Breast epithelium (tissue), 4 donors: ENCODE measurements around the gene FLG2. TPM values are rescaled to one million over a fixed set of nuclear protein-coding genes. Genes with fewer than 3 reads are reported as not detected.

Experiments
- DNase-seq, 2 donors: peaks; one replicate each; pipeline ENCODE4 v3.0.0-alpha.2; 2019; ENCODE audit warnings: low spot score in 2 of 2
- H3K27ac ChIP-seq, 2 donors: fragments of 200-600 bp; sonication (generic) in 1 of 2; one replicate each; pipeline ENCODE4 v1.5.1; 2016 to 2019; ENCODE audit warnings: mild to moderate bottlenecking in 1 of 2
- H3K27me3 ChIP-seq, 2 donors: fragments of 200-600 bp; sonication (generic) in 1 of 2; one replicate each; pipeline versions ENCODE4 v1.5.1 to v1.6.0; 2017 to 2019; ENCODE audit warnings: control low read depth in 1 of 2, mild to moderate bottlenecking in 1 of 2
- H3K36me3 ChIP-seq: fragments of 200-600 bp; one replicate; pipeline ENCODE4 v1.5.1; 2019
- H3K4me1 ChIP-seq, 2 donors: fragments of 200-600 bp; sonication (generic); one replicate each; pipeline ENCODE4 v1.5.1; 2016 to 2019; ENCODE audit warnings: control low read depth in 1 of 2
- H3K4me3 ChIP-seq, 3 donors: fragments of 200-600 bp; sonication (generic); 1 replicate in 2 of 3; 2 replicates in 1 of 3; pipeline ENCODE4 v1.5.1; 2016 to 2019; ENCODE audit warnings: mild to moderate bottlenecking in 3 of 3, moderate library complexity in 2 of 3
- H3K9me3 ChIP-seq, 2 donors: fragments of 200-600 bp; sonication (generic) in 1 of 2; one replicate each; pipeline ENCODE4 v1.5.1; 2016 to 2019; ENCODE audit warnings: control low read depth in 1 of 2
- CTCF ChIP-seq, 3 donors: fragments of 450-650 bp; IDR thresholded peaks; one replicate each; pipeline ENCODE4 v1.5.1; 2016 to 2017; ENCODE audit warnings: antibody characterized with exemption in 3 of 3, mild to moderate bottlenecking in 3 of 3, moderate library complexity in 3 of 3
- POLR2A ChIP-seq: fragments of 450-650 bp; IDR thresholded peaks from one replicate; pipeline ENCODE4 v1.6.1; 2016; ENCODE audit warnings: antibody characterized with exemption, mild to moderate bottlenecking, moderate library complexity
- POLR2AphosphoS5 ChIP-seq, 3 donors: sonication (generic); formaldehyde crosslinking; IDR thresholded peaks; one replicate each; pipeline ENCODE4 v1.6.1; 2017; ENCODE audit warnings: antibody characterized with exemption in 3 of 3
- intact Hi-C: fragments of 100-400 bp; cut with DNase I; formaldehyde crosslinking; loops from one replicate; pipeline ENCODE4 v1.15.1; 2023; ENCODE audit warnings: low total_unique reads
- total RNA-seq, 3 donors: library from RNA; depleted of rRNA; stranded (reverse); fragments of >200 nt; gene quantifications; one replicate each; pipeline ENCODE4 v1.1.0, GENCODE V29; 2016

Gene FLG2
- not detected for total RNA-seq

- H3K4me3 ChIP-seq, result no peak within 1 kb of the TSS
- intact Hi-C loops, result no loop called here
- no peaks in the 10 kb centered on the region for H3K4me1 ChIP-seq
- peaks cover 0 to under 1% of the 10 kb centered on the region in 2 donors for H3K9me3 ChIP-seq
- H3K36me3 ChIP-seq, result no peaks in the 10 kb centered on the region
- H3K27me3 ChIP-seq, result no peaks in the 10 kb centered on the region
- no peak for TF ChIP-seq POLR2AphosphoS5 (IDR thresholded peaks at IDR 0.05)
- no peak for TF ChIP-seq POLR2A
- no peak for TF ChIP-seq CTCF (IDR thresholded peaks at IDR 0.05)
- H3K27ac ChIP-seq, result no peak within 1 kb of the TSS
- DNase-seq, result no peak
Observed at GRCh38 chr1:152359906-152360305, at the start of gene FLG2. Gene FLG2 (minus strand): TSS chr1:152360006. CDS start chr1:152358884, 1,122 bp downstream.

DNA sequence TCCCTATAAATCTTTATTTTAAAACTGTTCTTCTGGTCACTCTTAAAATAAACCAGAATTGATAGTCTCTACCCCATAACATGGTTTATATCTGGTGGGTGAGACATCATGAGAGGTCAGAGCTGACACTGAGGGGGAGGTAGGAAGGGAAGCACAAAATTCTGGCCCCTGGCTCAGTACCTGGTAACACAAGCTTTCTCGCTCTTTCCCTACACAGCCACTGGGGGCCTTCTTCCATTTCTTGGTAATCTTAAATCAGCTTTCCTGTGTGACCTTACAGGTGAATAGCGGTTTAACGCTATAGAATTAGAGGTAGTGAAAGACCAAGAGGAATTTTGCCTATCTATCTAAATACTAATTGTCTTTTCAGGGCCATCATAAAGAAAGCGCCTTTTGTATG, 48.9 kb upstream of the FLG2 start:
- Histone ChIP-seq H3K4me3 (no peak overlapping the region), H3K4me1 (no peaks in the 10 kb centered on the region), H3K36me3 (no peaks in the 10 kb centered on the region), H3K9me3 (no peaks in the 10 kb centered on the region), H3K27me3 (no peaks in the 10 kb centered on the region), H3K27ac (no peak overlapping the region)
- TF ChIP-seq POLR2AphosphoS5 (IDR thresholded peaks at IDR 0.05) (no peak), POLR2A (no peak), CTCF (IDR thresholded peaks at IDR 0.05) (no peak)
- intact Hi-C loops, result no loop called here
- DNase-seq, result no peak

- no peaks in the 10 kb centered on the region for H3K9me3 ChIP-seq
- H3K4me1 ChIP-seq, result no peaks in the 10 kb centered on the region
- no peak overlapping the region for H3K4me3 ChIP-seq
- H3K27ac ChIP-seq, result no peak overlapping the region
- peaks cover 0 to 8% of the 10 kb centered on the region in 2 donors for H3K27me3 ChIP-seq
- intact Hi-C loops, result no loop called here
- TF ChIP-seq CTCF (IDR thresholded peaks at IDR 0.05) (peak in 2 of 3 donors; percentile 18 to 30), POLR2A (no peak), POLR2AphosphoS5 (IDR thresholded peaks at IDR 0.05) (no peak)
- no peaks in the 10 kb centered on the region for H3K36me3 ChIP-seq
- DNase-seq, result no peak
Observed at GRCh38 chr1:152398812-152399698, 39.2 kb upstream of the FLG2 start.

DNA sequence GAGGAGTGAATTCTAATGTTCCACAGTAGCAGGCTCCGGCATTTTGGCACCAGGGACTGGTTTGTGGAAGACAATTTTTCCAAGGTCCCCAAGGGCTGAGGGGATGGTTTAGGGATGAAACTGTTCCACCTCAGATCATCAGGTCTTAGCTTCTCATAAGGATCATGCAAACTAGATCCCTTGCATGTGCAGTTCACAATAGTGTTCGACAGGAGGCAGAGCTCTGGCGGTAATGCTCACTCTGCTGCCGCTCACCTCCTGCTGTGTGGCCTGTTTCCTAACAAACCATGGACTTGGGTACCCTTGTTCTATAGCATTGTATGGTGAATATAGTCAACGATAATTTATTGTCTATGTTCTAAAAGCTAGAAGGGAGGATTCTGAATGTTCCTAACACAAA, 37.7 kb upstream of the FLG2 start:
- Histone ChIP-seq H3K36me3 (no peaks in the 10 kb centered on the region), H3K4me3 (no peak overlapping the region), H3K27ac (no peak overlapping the region), H3K9me3 (no peaks in the 10 kb centered on the region), H3K4me1 (no peaks in the 10 kb centered on the region), H3K27me3 (peaks cover 0 to 8% of the 10 kb centered on the region in 2 donors)
- DNase-seq, result no peak
- TF ChIP-seq POLR2AphosphoS5 (IDR thresholded peaks at IDR 0.05), result no peak
- no peak for TF ChIP-seq POLR2A
- TF ChIP-seq CTCF (IDR thresholded peaks at IDR 0.05), result no peak
- intact Hi-C loops, result no loop called here

DNA sequence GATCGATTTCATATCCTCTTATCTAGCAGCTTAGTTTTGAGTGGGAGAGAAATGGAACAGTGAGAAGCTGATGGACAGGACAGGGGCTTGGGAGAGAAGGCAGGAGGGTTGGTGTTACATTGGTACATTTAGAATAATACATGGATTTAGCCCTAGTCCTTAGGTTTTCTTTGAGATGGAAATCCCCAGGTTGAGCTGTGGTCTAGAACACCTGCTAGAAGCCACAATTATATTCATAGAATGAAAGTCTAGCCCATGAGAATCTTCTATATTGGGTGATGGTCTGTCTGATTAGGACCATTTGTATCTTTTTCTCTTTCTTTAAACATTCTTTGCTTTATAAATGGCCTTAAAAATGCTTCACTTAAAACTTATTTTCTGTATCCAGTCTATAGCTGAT, 34.3 kb upstream of the FLG2 start:
- intact Hi-C loops, result no loop called here
- no peak for TF ChIP-seq POLR2A
- no peak for TF ChIP-seq POLR2AphosphoS5 (IDR thresholded peaks at IDR 0.05)
- TF ChIP-seq CTCF (IDR thresholded peaks at IDR 0.05), result no peak
- DNase-seq, result no peak
- peaks cover 0 to 17% of the 10 kb centered on the region in 2 donors for H3K27me3 ChIP-seq
- H3K36me3 ChIP-seq, result no peaks in the 10 kb centered on the region
- no peaks in the 10 kb centered on the region for H3K9me3 ChIP-seq
- H3K4me1 ChIP-seq, result no peaks in the 10 kb centered on the region
- no peak overlapping the region for H3K4me3 ChIP-seq
- no peak overlapping the region for H3K27ac ChIP-seq
